Stimulated activated CD8-positive, alpha-beta memory T cell treated with anti-CD3 and anti-CD28 coated beads, Interleukin-7, amount 100 ng/mL, for 1 hour (primary cell): ENCODE results near the gene ZNF652.
"Not testable (repeated sequence)": the region's sequence is repeated elsewhere in the genome, so short reads cannot be mapped to it uniquely, and the experiment has no call there.

Experiments
- DNase-seq, 2 donors: peaks; one replicate each; pipeline ENCODE4 v3.0.0-alpha.2; 2020; ENCODE audit warnings: low read depth in 2 of 2

The ZNF652 gene

DNA sequence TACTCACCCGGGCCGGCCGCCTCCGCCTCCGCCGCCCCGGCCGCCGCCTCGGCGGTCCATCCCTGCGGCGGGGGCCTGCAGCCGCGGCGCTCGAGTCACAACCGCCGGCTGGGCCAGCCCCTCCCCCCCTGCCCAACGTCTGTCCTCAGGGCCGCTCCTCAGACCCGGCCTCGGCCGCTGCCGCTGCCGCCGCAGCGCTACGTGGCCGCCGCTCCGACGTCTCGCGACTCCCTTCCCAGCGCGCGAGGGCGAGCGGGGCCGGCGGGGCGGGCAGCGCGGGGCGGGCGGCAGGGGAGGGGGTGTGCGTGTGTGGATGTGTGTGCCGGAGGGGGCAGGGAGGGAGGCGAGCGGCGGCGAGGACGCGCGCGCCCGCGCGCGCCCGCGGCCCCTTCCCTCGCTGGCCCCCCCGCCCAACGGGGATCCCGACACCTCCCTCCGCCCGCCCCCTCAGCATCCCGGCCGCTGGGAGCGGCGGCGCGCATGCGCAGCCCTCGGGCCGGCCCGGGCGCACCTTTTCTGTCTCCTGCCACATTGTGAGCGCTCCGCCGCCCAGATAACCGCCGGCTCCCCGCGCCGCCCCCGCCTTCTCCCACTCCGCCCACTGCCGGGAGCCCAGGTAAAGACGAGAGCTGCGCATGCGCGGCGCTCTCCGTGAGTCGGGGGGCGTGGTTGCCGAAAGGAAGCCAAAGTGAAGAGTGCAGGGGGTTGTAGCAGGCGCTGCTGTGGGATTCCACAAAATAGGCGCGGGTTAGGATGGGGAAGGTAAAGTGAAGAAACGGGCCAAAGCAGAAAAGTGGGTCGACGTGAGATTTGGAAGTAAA lies at the start of gene ZNF652:
ZNF652 (minus strand) TSS at position 349 of the 821 bp plus-strand sequence. CDS start 44,525 bp downstream, outside the sequence.
- peak; percentile 89 to 91 for DNase-seq

DNA sequence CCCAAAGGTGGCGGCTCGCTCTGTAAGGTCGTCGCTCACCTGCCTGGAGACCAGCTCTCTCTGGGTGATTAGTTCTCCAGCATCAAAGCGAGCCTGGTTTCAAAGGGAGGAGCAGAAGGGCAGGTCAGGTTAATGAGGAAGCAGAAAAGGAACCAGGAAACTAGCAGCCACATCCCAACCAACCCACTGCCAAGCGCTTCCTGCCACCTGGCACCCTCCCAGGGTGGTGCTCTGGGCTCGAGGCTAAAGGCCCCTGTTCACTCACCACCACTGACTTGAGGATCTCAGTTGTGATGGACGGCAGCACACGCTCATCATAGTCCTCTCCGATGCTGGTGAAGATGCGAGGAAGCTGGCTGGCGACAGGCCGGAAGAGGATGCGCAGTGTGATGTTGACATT lies 47.0 kb upstream of the ZNF652 start:
- no peak for DNase-seq

DNA sequence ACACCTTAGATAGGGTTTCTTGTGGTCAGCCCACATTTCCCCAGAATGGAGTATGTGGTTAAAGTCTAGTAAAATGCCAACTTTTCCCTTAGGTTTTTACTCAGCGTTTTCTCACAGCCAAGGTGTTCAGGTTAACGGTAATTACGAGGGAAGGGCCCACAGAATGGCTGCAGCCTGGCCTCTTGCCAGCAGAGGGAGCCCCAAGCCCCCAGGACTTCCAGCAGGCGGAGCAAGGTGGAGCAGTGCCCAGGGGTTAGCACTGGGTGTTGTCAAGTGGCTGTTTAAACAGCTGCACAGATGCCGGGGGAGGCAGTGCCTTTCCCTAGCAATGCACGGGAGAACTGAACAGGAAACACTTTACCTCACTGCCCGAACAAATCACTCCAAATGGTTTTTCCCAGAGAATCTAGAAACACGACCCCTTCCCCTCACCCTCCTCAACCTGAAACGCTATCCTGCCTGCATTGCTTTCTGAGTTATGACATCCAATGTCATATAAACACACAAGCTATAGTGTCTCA lies 46.0 kb upstream of the ZNF652 start:
- peak; percentile 65 to 72 for DNase-seq

DNA sequence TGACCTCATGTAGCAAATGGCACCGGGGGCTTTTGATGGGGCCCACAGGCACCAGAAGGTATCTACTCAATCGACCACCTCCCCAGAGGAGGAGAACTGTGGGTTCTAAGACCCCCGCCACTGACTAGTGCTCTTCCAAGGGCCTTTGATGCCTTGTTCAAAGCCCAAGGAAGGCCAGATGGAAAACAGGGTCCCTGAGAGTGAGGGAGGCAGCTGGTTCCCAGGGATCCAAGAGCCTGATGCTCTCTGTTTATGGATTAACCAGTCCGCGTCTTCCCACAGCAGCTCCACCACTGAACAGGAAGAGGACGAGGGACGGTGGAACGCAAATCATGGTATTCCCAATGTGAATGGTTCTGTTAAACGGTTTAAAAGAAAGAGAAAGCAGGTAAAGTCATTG lies 45.0 kb upstream of the ZNF652 start:
- no peak for DNase-seq

DNA sequence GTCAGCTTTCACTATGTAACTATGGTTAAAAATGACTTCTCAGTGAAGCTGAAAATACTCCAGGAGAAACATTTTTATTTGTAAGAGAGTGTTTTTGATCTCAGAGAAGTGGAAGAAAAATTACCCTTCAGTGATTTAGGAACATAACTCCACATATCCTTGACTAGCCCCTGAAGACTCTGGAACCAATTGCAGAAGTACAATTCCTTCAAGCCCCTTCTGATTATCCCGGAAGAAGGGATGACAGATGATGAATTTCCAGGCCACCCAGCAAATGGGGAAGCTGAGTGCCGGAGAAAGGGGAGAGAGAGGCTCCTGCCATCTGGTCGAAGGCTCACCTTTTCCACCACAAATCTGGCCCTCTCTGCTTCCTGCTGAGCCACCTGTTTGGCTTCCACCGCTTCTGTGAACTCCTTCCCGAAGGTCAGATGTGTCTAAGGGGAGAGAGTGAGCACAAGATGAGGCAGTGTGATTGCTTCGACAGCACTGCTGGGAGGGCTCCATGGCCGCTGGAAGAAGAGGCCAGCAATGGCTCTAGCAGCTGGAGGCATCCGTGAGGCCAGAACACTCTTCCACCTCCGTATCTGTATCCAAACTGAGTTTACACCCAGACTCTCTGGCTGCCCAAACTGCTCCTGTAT lies 44.5 kb upstream of the ZNF652 start:
- no peak for DNase-seq

DNA sequence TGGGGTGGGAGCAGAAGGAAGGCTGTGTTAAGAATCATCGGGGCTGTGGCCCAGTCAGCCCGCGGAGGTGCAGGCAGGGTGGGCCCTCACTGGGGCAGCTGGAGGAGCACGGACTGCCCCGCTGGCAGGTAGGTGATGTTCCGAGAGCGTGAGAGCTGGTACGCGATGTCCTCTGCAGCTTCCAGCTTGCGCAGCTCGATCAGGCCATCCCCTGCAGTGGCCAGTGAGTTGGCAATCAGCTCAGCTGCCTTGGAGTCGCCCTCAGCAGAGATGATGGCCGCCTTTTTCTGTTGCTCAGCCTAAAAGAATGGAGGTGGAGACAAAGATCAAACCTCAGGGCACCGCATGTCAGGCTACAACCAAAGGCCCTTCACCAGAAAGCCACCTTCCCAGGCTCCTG lies 42.9 kb upstream of the ZNF652 start:
- DNase-seq, result no peak

DNA sequence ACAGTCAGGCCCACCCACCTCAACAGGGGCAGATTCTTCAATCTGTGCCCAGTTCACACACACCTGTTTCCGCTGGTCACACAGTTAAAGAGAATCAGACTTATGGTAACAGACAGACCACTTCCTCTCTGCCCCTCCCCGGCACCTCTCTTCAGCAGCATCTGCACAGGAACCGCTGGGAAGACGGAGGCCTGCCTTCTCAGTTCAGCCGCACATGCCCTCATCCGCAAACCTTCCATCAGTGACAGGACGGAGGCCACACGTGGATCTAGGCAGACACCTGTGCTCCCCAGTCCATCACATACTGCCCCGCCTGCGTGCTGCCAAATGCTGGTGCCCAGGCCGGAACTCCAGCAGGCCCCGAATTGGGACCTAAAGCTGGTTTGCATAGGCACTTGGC lies 42.3 kb upstream of the ZNF652 start:
- no peak for DNase-seq

DNA sequence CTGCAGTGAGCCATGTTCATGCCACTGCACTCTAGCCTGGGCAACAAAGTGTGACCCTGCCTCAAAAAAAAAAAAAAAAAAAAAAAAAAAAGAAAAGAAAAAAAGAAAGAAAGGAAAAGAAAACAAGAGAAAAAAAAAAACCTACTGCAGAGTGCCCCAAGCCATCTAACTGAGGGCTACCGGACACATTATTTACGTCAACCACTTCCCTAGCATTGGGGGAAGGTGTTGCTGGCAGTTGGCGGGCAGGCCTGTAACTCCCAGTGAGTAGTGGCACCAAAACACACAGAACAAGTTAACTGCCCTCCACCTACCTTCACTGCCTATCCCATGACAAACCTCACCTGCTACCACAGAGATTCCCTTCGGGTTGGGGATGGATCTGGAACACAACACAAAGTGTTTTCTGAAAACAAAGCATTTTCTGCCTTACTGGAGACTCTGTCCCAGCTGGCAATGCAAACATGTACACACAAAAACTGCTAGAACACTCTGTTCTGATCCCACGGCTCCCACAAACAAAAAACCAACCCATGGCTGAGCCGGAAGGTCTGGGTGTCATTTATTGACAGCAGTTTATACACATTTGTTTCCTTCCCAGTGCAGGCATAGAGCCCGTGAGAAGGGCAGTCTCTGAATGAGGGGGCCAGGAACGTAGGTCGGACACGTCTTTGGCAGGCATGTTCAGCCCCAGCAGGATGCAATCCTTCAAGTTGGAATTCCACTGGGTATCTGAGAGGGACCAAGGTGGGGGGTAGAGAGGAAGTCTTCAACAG lies 41.7 kb upstream of the ZNF652 start:
- no peak for DNase-seq

DNA sequence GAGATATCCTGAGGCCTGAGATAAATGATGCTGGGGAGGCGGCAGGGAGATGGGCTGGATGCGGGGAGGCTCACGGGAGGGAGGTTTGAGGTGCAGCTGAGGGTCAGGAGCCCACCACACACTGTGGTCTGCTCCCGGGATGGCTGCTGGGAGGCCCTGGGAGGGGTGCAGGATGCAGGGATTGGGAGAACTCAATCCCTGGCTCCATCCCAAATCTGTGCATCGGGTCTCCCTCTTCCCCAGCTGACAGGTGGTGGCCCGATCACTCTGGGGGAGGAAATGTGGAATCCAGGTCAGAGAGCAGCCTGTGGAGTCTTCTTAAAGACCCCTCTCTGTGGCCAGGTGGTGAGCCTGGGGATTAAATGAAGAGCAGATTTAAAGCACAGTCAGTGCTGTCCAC lies 40.7 kb upstream of the ZNF652 start:
- DNase-seq, result no peak

DNA sequence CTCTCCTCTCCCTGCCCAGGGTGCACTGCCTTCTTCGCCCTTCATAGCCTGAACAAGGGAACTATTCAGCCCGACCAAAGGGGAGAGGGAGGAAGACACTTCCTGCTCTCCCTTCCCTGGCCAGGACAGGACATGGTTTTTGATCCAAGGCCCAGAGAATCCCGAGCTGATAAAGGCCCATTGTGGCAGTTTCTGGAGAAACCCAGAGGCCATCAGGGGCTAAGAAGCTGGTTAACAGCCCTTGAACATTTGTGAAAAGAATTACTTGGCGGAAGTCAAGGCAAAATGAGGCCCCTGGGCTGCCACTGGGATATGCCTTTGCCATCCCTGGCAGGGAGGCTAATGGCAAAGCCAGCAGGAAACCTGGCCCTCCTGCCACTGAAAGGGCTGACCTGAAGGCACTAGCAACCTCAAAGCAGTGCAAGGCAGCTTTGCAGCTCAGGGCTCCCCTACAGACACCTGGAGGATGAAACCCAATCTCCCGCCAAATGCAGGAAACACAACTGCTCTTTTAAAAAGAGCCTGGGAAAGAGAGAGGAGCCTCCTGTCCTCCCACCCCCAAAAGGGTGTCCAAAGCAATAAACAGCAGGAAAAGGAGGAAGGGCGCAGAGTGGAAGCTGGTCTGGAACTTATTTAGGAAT lies 40.0 kb upstream of the ZNF652 start:
- DNase-seq, result no peak

DNA sequence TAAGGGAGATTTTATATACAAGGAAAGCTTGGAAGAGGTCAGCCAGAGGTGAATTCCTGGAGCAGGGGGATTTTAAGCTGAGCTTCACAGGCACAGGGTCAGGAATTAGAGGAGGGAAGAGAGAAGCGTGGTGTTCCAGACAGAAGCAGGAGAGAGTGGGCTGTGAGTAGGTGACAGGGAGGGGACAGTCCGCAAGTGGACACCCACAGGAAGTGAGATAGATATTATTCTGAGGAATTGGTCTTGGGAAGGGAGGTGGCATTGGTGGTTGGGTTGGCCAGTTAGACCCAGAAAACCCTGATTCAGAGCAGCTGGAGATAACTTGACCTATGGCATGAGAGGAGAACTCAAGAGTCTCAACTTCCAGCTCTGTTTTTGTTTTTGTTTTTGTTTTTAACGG lies 37.9 kb upstream of the ZNF652 start:
- DNase-seq, result no peak

DNA sequence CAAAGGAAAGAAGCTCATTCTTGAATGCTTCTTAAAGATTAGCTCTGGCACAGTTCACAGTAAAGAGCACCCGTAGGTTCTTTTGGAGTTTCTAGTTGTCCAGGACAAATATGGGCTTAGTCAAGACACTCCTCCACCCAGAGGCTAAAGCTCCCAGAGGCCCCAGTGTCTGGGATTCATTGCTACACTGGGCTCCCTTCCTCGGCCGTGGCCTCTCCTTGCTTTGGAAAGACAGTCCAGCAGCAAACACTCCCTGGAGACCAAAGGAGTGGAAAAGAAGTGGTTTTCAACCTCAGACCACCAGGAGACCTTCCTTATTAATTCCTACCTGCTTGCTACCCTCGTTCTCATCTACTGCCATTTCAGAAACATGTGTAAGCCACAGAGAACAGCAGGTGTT lies 35.5 kb upstream of the ZNF652 start:
- no peak for DNase-seq

DNA sequence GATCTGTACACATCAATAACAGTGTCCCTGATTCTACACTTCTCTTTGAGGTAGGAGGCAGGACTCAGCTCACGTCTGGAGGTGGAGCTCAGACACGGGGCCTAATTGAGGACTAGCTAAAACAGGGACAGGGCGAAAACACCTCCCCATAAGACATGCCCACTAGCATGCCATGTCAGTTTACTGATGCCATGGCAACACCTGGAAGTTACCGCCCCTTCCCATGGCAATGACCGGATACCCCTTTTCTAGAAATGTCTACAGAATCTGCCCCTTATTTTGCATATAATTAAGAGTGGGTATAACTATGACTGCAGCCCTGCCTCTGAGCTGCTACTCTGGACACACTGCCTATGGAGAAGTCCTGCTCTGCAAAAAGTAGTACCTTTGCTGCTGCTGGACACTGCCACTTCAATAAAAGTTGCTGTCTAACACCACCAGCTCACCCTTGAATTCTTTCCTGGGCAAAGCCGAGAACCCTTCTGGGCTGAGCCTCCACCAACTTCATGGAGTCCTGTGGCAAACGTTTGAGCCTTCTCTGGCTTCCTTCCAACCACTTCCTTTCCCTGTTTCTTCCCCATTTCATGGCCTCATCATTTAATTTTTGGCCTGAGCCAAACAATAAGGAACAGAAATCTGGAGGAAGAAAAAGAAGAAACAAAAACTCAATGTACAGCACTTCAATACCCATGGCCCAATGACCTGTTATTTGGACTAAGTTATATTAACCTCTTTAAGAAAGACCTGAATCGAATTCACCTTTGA lies 31.6 kb upstream of the ZNF652 start:
- no peak for DNase-seq

DNA sequence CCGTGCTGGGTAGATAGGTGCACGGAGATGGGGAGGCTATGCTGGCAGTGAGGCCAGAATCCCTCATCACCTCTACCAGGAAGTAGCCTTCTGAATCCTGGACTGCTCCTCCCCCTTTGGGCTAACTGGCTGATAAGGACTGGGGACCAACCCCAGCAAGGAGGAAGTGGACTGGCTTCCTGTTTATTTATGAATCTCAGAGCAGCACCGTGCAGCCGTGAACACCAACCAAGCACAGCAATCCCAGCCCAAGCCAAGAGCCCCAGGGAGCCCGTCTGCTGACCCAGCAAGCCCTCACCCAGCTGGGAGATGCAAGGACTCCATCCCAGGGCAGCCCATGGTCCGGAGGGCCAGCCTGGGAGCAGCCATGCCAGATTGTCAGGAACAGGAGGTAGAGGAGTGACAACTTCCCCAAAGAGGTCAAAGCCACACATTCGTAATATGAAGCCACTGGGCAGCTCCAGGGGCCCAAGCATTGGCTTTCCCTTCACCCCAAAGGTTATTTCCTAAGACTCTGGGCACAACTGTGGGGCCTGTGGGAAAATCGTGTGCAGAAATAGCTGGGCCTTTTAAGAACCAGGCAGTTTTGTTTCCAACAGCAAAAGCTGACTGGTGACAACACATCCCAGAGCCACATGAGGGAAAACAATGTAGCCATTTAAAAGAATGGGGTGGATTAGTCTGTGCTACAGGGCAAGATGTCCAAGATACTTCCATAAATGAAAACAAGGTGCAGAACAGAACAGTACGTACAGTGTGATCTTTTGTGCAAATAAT lies 28.7 kb upstream of the ZNF652 start:
- DNase-seq, result no peak

DNA sequence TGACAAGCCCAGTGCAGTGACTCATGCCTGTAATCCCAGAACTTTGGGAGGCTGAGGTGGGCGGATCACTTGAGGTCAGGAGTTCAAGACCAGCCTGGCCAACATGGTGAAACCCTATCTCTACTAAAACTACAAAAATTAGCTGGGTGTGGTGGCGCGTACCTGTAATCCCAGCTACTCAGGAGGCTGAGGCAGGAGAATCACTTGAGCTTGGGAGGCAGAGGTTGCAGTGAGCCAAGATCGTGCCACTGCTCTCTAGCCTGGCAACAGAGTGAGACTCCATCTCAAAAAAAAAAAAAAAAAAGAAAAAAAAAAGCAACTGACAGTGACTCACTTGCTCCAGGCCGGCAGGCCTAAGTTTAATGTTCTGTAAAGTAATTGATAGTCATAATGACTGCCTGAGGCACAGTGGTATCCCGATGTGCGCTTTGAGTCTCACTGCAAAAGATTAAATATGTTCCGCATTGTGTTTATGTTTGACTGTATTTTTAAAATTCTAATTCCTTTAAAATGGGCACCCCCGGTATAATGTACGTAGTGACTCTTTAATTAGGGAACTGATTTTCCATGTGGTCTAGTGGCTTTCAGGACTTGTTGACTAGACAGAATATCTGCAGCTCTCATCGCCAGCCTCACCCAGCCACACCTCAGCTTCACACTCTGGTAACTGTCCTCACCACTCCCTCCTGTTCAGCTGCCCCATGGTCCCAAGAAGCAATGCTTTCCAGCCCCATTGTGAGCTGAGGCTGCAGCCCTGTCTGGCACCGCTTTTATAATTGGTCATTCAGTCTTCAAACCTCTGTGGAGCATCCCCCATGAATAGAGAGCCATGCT lies 27.7 kb upstream of the ZNF652 start:
- not testable (repeated sequence) for DNase-seq

DNA sequence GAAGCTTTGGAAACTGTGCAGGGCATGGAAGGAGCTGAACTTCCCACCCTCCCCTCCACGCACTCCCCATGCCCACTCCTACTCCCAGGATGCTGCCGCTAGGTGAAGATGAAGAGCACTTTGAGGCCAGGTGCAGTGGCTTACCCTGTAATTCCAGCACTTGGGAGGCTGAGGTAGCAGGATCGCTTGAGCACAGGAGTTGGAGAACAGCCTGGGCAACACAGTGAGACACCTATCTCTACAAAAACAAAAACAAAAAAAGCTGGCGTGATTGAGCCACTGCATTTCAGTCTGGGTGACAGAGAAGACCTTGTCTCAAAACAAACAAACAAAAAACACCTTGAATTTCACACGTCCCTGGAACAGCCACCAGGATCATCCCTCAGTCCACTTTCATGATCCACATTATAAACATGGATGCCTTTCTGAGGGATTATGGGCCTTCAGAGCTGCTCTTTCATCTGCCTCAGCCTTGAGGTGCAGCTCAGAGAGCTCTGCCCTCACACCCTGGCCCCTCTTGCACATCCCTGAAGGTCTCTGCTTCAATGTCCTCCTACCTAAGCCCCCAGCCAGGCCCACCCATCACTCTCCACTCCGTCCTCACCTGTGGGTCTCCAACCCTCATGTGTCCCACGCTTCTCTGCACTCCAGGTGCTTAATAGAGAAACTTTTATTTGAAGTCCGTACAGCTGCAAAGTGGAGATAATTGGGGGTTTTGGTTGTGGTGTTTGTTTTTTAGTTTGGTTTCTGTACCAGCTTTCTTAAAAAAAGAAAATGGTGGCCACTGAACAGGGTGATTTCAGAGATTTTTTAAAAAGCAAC lies 26.9 kb upstream of the ZNF652 start:
- no peak for DNase-seq

DNA sequence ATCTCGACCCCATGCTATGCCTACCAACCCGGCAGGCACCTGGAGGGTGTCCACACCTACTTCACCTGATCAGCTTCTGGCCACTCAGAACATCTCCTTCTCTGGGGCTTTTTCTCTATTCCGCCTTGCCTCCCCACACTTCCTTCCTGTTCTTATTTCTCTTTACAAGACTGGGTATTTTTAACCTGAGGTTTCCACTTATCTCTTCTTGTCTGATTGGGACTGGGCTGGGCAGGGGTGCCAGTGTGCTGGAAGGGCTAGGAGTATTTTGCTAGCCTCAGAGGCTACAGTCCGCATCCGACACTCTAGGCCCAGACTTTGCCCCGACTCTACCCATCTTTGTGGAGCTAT lies 26.2 kb upstream of the ZNF652 start:
- DNase-seq, result no peak

DNA sequence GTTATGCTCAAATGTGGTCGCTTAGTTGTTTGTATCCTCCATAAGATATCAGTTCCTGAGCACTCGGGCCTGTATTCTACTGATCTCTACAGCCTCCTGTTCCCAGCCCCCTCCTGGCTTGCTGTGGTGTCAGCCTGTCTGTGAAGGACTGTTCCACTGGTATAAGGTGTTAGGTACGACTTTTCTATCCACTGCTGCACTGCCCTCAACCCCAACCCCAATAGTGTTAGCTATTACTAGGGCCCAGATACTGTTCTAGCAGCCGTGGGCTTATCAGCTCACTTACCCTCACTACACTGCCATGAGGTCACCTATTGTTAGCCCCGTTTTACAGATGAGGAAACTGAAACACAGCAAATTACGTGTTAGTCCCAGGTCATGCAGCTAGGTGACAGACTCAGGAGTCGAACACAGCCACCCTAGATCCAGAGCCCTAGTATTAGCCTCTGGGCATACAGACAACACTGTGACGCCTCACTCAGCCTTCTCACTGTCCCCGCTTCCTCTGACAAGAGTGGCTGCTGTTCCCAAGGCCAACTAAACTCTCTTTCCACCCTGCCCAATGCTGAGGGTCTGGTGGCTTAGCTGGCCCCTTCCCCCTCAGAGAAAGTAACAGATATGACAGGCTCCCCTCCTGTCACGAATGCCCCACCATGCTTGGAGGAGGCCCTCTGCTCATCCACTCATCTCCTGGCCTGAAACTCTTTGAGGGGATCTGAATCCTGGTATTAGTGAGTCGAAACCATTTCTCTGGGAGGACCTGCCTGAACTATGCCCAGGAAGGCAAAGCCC lies 25.6 kb upstream of the ZNF652 start:
- DNase-seq, result no peak
